WTC11 (cell line): ENCODE data around the gene NGDN. TPM values are rescaled to one million over a fixed set of nuclear protein-coding genes. Genes with fewer than 3 reads are reported as not detected.

Experiments used
- ATAC-seq: fragments of 200-7000 bp; cut with Tn5 transposase; 2 replicates; pipeline ENCODE4 v1.10.0; 2021; ENCODE audit warnings: mild to moderate bottlenecking, moderate library complexity
- CTCF ChIA-PET: fragments of 300-600 bp; sonication (Branson Sonifier 250); formaldehyde crosslinking; loops from one replicate; lab custom pipeline; 2021; ENCODE audit warnings: antibody characterized with exemption; lab: Charles Lee
- POLR2A ChIA-PET: fragments of 350-600 bp; sonication (Branson Sonifier 250); formaldehyde crosslinking; loops from one replicate; lab custom pipeline; 2021; ENCODE audit warnings: antibody characterized with exemption; lab: Charles Lee
- DNase-seq: peaks from one replicate; pipeline ENCODE4 v3.0.0; 2021; ENCODE audit warnings: low spot score
- H3K27ac Mint-ChIP-seq: 2 replicates; pipeline ENCODE4 v1.8.0; 2021; ENCODE audit warnings: mixed read lengths
- H3K27me3 Mint-ChIP-seq: 2 replicates; pipeline ENCODE4 v1.8.0; 2021; ENCODE audit warnings: low read depth, mild to moderate bottlenecking, moderate library complexity, mixed read lengths
- H3K36me3 Mint-ChIP-seq: 2 replicates; pipeline ENCODE4 v1.8.0; 2021; ENCODE audit warnings: mixed read lengths
- H3K4me1 Mint-ChIP-seq: 2 replicates; pipeline ENCODE4 v1.8.0; 2022; ENCODE audit warnings: mixed read lengths
- H3K4me3 Mint-ChIP-seq: 2 replicates; pipeline ENCODE4 v1.8.0; 2021; ENCODE audit warnings: mild to moderate bottlenecking, moderate library complexity, mixed read lengths
- H3K9me3 Mint-ChIP-seq: 2 replicates; pipeline ENCODE4 v1.8.0; 2021; ENCODE audit warnings: mixed read lengths
- ATF1 ChIP-seq: sonication (generic); formaldehyde crosslinking; IDR thresholded peaks from 2 replicates; pipeline ENCODE4 v1.8.1; 2023; ENCODE audit warnings: mild to moderate bottlenecking, moderate library complexity, missing genetic modification reagents
- ESRRA ChIP-seq: sonication (generic); formaldehyde crosslinking; IDR thresholded peaks from 2 replicates; pipeline ENCODE4 v1.8.1; 2022; ENCODE audit warnings: mild to moderate bottlenecking, missing genetic modification reagents, borderline replicate concordance
- ETV6 ChIP-seq: sonication (generic); formaldehyde crosslinking; IDR thresholded peaks from 2 replicates; pipeline ENCODE4 v1.8.1; 2022; ENCODE audit warnings: mild to moderate bottlenecking, missing genetic modification reagents
- FOXP1 ChIP-seq: sonication (generic); formaldehyde crosslinking; IDR thresholded peaks from 2 replicates; pipeline ENCODE4 v1.8.0; 2022; ENCODE audit warnings: missing genetic modification reagents, mild to moderate bottlenecking, moderate library complexity, borderline replicate concordance
- GRHL2 ChIP-seq: fragments of 250-450 bp; sonication (Bioruptor Pico); IDR thresholded peaks from 2 replicates; pipeline ENCODE4 v1.8.0; 2022; ENCODE audit warnings: mild to moderate bottlenecking, moderate library complexity; ENCODE audit not compliant: insufficient replicate concordance, severe bottlenecking
- HMGA2 ChIP-seq: fragments of 250-450 bp; sonication (Bioruptor Pico); IDR thresholded peaks from 2 replicates; pipeline ENCODE4 v1.4.0; 2021; ENCODE audit warnings: mild to moderate bottlenecking, moderate library complexity
- IRF2 ChIP-seq: sonication (generic); formaldehyde crosslinking; IDR thresholded peaks from 2 replicates; pipeline ENCODE4 v1.8.0; 2022; ENCODE audit warnings: low read depth, missing genetic modification reagents, borderline replicate concordance
- JAZF1 ChIP-seq: fragments of 250-450 bp; sonication (Bioruptor Pico); IDR thresholded peaks from 2 replicates; pipeline ENCODE4 v1.9.0; 2021; ENCODE audit warnings: moderate library complexity, mild to moderate bottlenecking, inconsistent platforms
- JUN ChIP-seq: sonication (generic); formaldehyde crosslinking; IDR thresholded peaks from 2 replicates; pipeline ENCODE4 v1.8.0; 2023; ENCODE audit warnings: mild to moderate bottlenecking, missing genetic modification reagents
- MYBL2 ChIP-seq: sonication (generic); formaldehyde crosslinking; IDR thresholded peaks from 2 replicates; pipeline ENCODE4 v1.8.1; 2023; ENCODE audit warnings: mild to moderate bottlenecking, moderate library complexity, missing genetic modification reagents
- NFATC4 ChIP-seq: fragments of 250-450 bp; sonication (Bioruptor Pico); IDR thresholded peaks from 2 replicates; pipeline ENCODE4 v1.9.0; 2021; ENCODE audit warnings: mild to moderate bottlenecking
- NFE2L1 ChIP-seq: sonication (generic); formaldehyde crosslinking; IDR thresholded peaks from 2 replicates; pipeline ENCODE4 v1.8.1; 2023; ENCODE audit warnings: missing genetic modification reagents
- NR1H2 ChIP-seq: sonication (generic); formaldehyde crosslinking; IDR thresholded peaks from 2 replicates; pipeline ENCODE4 v1.9.0; 2021; ENCODE audit warnings: mild to moderate bottlenecking, moderate library complexity, missing genetic modification reagents
- NR3C1 ChIP-seq: sonication (generic); formaldehyde crosslinking; conservative IDR thresholded peaks from 2 replicates; pipeline ENCODE4 v1.8.1; 2023; ENCODE audit warnings: low read depth, mild to moderate bottlenecking, missing genetic modification reagents
- RELA ChIP-seq: sonication (generic); formaldehyde crosslinking; IDR thresholded peaks from 2 replicates; pipeline ENCODE4 v1.8.1; 2022; ENCODE audit warnings: missing genetic modification reagents, mild to moderate bottlenecking, borderline replicate concordance
- RORB ChIP-seq: fragments of 250-450 bp; sonication (Bioruptor Pico); IDR thresholded peaks from 2 replicates; pipeline ENCODE4 v1.9.0; 2021; ENCODE audit warnings: mild to moderate bottlenecking
- SOX15 ChIP-seq: fragments of 250-450 bp; sonication (Bioruptor Pico); IDR thresholded peaks from 2 replicates; pipeline ENCODE4 v1.9.0; 2021; ENCODE audit warnings: mild to moderate bottlenecking
- SP1 ChIP-seq: sonication (generic); formaldehyde crosslinking; conservative IDR thresholded peaks from 2 replicates; pipeline ENCODE4 v1.8.1; 2022; ENCODE audit warnings: missing genetic modification reagents
- TCF7 ChIP-seq: sonication (generic); formaldehyde crosslinking; IDR thresholded peaks from 2 replicates; pipeline ENCODE4 v1.8.0; 2022; ENCODE audit warnings: mild to moderate bottlenecking, low read depth, missing genetic modification reagents, moderate library complexity
- TEAD1 ChIP-seq: sonication (generic); formaldehyde crosslinking; IDR thresholded peaks from 2 replicates; pipeline ENCODE4 v1.8.0; 2022; ENCODE audit warnings: mild to moderate bottlenecking, missing genetic modification reagents
- TEAD4 ChIP-seq: sonication (generic); formaldehyde crosslinking; IDR thresholded peaks from 2 replicates; pipeline ENCODE4 v1.8.0; 2022; ENCODE audit warnings: mild to moderate bottlenecking, missing genetic modification reagents
- total RNA-seq: library from RNA; stranded (reverse); gene quantifications from 3 replicates; pipeline ENCODE4 v1.2.3, GENCODE V29; 2021
- TF ChIP-seq, protein P1 (sequence below): sonication (generic); formaldehyde crosslinking; IDR thresholded peaks from 2 replicates; pipeline ENCODE4 v1.8.1; 2023; ENCODE audit warnings: mild to moderate bottlenecking, missing genetic modification reagents, moderate library complexity
- TF ChIP-seq, protein P2 (sequence below): sonication (generic); formaldehyde crosslinking; IDR thresholded peaks from 2 replicates; pipeline ENCODE4 v1.8.1; 2022; ENCODE audit warnings: mild to moderate bottlenecking, missing genetic modification reagents, moderate library complexity, borderline replicate concordance
- TF ChIP-seq, protein P3 (sequence below): sonication (generic); formaldehyde crosslinking; IDR thresholded peaks from 2 replicates; pipeline ENCODE4 v1.8.1; 2022; ENCODE audit warnings: low read depth, mild to moderate bottlenecking, moderate library complexity, missing genetic modification reagents, borderline replicate concordance
- TF ChIP-seq, protein P4 (sequence below): sonication (generic); formaldehyde crosslinking; IDR thresholded peaks from 2 replicates; pipeline ENCODE4 v1.8.1; 2022; ENCODE audit warnings: missing genetic modification reagents, borderline replicate concordance
- TF ChIP-seq, protein P5 (sequence below): fragments of 200-600 bp; IDR thresholded peaks from 2 replicates; pipeline ENCODE4 v1.8.0; 2022; ENCODE audit warnings: antibody characterized with exemption

Gene NGDN
- total RNA-seq, 1 experiment from 2014 or later = 45.5 TPM

DNA sequence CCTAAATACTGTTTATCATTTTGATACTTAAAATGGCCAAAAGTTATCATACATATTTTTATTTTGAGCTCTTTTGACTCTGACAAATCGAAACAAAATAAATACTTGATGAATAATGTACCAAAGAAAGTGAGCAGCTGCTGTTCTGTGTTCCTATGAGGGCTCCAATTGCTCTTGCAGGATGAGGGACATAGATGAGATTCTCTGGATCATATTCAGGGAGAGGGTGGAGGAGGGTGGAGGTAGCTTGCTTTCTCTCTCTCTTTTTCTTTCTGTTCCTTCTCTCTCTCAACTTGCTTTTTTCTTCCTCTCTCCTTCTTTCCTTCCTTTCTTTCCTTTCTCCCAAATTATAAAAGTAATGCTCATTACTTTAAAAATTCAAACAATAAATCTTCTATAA lies 25.2 kb upstream of the NGDN start:
- TF ChIP-seq ESRRA (CRISPR knock-in tag) (no peak), IRF2 (CRISPR knock-in tag) (no peak), RELA (CRISPR knock-in tag) (no peak), MYBL2 (CRISPR knock-in tag) (no peak)
- ChIA-PET CTCF (interaction anchor here (1.0 to 2.1 kb wide), 6 partner anchors 9 to 117 kb away, joined by 3 to 7 read pairs (median 4); partner anchors contain the start of gene CMTM5), POLR2A (no interaction called here)
- Mint-ChIP-seq H3K4me3 (no peak overlapping the region), H3K4me1 (peaks cover 19% of the 10 kb centered on the region), H3K36me3 (no peaks in the 10 kb centered on the region), H3K27ac (no peak overlapping the region), H3K9me3 (no peaks in the 10 kb centered on the region), H3K27me3 (peaks cover 21% of the 10 kb centered on the region)
- DNase-seq (no peak), ATAC-seq (no peak)

DNA sequence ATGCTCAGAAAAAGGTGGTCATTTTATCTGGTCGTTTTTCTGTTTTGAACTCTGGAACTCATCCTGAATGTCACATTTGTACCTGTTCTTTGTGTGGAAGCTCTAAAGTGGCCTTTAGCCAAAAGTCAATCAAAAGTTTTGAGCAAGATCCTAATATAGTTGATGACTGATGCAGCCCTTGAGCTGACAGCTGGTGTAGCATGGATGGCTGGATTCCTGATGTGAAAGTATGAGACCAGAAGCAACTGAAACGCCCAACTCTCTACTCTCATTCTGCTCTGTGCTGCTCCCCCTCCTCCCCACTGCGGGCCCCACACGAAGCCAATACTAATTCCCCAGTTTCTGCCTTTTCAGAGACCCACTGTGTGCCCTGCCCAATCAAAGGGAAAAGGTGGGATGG lies 23.7 kb upstream of the NGDN start:
- CTCF ChIA-PET = interaction anchor here (0.7 to 1.1 kb wide), 2 partner anchors 10 to 11 kb away, joined by 3 read pairs; partner anchors contain the start of gene MYH7

DNA sequence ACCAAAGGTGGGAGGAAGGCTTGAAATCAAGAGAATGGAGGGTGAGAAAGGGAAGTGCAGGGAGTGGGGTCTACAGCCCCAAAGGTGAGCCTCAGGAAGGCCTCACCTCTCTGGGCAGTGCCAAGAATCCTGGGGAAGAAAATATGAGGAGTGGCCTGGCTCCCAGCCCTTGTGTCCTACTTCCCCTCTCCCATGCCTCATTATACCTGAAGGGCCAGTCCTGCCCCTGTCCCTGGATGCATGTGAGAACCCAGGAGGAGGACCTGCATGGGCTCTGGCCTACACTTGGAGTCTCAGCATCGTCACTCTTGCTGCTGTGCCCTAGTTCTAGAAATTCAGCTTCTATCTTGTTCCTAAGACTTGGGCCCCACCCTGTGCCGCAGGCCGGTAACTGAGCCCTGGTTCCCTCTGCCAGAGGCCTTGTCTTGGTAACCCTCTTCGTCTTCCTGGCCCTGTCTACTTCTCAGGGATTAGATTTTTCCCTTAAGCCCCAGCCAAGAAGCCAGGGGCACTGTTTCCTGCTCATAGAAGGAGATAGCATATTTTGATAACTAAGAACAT lies 23.1 kb upstream of the NGDN start:
- ChIA-PET POLR2A (no interaction called here), CTCF (interaction anchor here (0.7 to 1.1 kb wide), 2 partner anchors 10 kb away, joined by 3 read pairs; partner anchors contain the start of gene MYH7)
- H3K9me3 Mint-ChIP-seq = no peaks in the 10 kb centered on the region
- ATAC-seq = no peak
- no peak overlapping the region for H3K27ac Mint-ChIP-seq
- no peak for DNase-seq
- H3K4me3 Mint-ChIP-seq = no peak overlapping the region
- peaks cover 23% of the 10 kb centered on the region for H3K4me1 Mint-ChIP-seq
- H3K27me3 Mint-ChIP-seq = peaks cover 14% of the 10 kb centered on the region
- no peaks in the 10 kb centered on the region for H3K36me3 Mint-ChIP-seq
- TF ChIP-seq, protein P1, sequence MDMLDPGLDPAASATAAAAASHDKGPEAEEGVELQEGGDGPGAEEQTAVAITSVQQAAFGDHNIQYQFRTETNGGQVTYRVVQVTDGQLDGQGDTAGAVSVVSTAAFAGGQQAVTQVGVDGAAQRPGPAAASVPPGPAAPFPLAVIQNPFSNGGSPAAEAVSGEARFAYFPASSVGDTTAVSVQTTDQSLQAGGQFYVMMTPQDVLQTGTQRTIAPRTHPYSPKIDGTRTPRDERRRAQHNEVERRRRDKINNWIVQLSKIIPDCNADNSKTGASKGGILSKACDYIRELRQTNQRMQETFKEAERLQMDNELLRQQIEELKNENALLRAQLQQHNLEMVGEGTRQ = no peak
- no peak for TF ChIP-seq NR3C1 (CRISPR knock-in tag)
- TF ChIP-seq ATF1 (CRISPR knock-in tag) = no peak
- TF ChIP-seq GRHL2 = no peak
- no peak for TF ChIP-seq NFATC4 (CRISPR knock-in tag)
- TF ChIP-seq HMGA2 (CRISPR knock-in tag) = no peak
- TF ChIP-seq, protein P2, sequence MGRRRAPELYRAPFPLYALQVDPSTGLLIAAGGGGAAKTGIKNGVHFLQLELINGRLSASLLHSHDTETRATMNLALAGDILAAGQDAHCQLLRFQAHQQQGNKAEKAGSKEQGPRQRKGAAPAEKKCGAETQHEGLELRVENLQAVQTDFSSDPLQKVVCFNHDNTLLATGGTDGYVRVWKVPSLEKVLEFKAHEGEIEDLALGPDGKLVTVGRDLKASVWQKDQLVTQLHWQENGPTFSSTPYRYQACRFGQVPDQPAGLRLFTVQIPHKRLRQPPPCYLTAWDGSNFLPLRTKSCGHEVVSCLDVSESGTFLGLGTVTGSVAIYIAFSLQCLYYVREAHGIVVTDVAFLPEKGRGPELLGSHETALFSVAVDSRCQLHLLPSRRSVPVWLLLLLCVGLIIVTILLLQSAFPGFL (CRISPR knock-in tag) = no peak
- TF ChIP-seq TEAD1 = no peak
- no peak for TF ChIP-seq TCF7
- TF ChIP-seq, protein P3, sequence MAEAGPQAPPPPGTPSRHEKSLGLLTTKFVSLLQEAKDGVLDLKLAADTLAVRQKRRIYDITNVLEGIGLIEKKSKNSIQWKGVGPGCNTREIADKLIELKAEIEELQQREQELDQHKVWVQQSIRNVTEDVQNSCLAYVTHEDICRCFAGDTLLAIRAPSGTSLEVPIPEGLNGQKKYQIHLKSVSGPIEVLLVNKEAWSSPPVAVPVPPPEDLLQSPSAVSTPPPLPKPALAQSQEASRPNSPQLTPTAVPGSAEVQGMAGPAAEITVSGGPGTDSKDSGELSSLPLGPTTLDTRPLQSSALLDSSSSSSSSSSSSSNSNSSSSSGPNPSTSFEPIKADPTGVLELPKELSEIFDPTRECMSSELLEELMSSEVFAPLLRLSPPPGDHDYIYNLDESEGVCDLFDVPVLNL (CRISPR knock-in tag) = no peak
- no peak for TF ChIP-seq FOXP1
- TF ChIP-seq, protein P4, sequence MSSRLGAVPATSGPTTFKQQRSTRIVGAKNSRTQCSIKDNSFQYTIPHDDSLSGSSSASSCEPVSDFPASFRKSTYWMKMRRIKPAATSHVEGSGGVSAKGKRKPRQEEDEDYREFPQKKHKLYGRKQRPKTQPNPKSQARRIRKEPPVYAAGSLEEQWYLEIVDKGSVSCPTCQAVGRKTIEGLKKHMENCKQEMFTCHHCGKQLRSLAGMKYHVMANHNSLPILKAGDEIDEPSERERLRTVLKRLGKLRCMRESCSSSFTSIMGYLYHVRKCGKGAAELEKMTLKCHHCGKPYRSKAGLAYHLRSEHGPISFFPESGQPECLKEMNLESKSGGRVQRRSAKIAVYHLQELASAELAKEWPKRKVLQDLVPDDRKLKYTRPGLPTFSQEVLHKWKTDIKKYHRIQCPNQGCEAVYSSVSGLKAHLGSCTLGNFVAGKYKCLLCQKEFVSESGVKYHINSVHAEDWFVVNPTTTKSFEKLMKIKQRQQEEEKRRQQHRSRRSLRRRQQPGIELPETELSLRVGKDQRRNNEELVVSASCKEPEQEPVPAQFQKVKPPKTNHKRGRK (CRISPR knock-in tag) = no peak
- no peak for TF ChIP-seq NFE2L1 (CRISPR knock-in tag)

More for the DNA sequence above, 23.7 kb upstream of the NGDN start:
- H3K36me3 Mint-ChIP-seq = no peaks in the 10 kb centered on the region
- peaks cover 16% of the 10 kb centered on the region for H3K27me3 Mint-ChIP-seq
- DNase-seq (no peak), ATAC-seq (no peak)
- H3K4me1 Mint-ChIP-seq = peaks cover 23% of the 10 kb centered on the region
- H3K9me3 Mint-ChIP-seq = no peaks in the 10 kb centered on the region
- no peak overlapping the region for H3K4me3 Mint-ChIP-seq
- TF ChIP-seq ATF1 (CRISPR knock-in tag) = no peak
- no peak for TF ChIP-seq RORB
- TF ChIP-seq, protein P5, sequence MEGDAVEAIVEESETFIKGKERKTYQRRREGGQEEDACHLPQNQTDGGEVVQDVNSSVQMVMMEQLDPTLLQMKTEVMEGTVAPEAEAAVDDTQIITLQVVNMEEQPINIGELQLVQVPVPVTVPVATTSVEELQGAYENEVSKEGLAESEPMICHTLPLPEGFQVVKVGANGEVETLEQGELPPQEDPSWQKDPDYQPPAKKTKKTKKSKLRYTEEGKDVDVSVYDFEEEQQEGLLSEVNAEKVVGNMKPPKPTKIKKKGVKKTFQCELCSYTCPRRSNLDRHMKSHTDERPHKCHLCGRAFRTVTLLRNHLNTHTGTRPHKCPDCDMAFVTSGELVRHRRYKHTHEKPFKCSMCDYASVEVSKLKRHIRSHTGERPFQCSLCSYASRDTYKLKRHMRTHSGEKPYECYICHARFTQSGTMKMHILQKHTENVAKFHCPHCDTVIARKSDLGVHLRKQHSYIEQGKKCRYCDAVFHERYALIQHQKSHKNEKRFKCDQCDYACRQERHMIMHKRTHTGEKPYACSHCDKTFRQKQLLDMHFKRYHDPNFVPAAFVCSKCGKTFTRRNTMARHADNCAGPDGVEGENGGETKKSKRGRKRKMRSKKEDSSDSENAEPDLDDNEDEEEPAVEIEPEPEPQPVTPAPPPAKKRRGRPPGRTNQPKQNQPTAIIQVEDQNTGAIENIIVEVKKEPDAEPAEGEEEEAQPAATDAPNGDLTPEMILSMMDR = no peak
- TF ChIP-seq, protein P4 (CRISPR knock-in tag) = no peak
- TF ChIP-seq NR1H2 (CRISPR knock-in tag) = no peak
- no peak for TF ChIP-seq ETV6 (CRISPR knock-in tag)
- no peak for TF ChIP-seq SOX15 (CRISPR knock-in tag)
- no peak for TF ChIP-seq JUN (CRISPR knock-in tag)
- TF ChIP-seq NFE2L1 (CRISPR knock-in tag) = no peak
- TF ChIP-seq TCF7 = no peak
- no peak for TF ChIP-seq JAZF1
- TF ChIP-seq SP1 (CRISPR knock-in tag) = no peak
- TF ChIP-seq TEAD4 (CRISPR knock-in tag) = no peak
- POLR2A ChIA-PET = no interaction called here
- no peak overlapping the region for H3K27ac Mint-ChIP-seq
